ENCODE data around the gene MAGEB1.

DNA sequence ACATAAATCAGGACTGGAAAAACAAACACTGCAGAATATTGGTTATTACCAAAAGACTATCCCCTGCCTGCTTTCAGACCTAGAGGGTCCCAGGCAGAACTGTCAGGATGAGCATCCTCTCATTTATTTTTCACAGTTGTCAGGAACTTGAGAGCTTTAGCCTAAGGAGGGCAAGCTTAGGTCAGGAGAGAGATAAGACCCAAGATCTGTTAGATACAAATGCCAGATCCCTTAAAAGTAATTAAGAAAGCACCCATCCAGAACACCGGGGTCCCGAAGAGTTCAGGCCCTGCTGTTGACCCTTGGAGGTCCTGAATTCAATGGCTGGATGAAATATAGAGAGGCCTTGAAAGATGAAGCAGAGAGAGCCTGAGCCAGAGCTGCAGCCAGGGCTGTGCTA is 22.4 kb upstream of the MAGEB1 start:
- no peak for TF ChIP-seq PLRG1 (conservative IDR thresholded peaks at IDR 0.05)
- no peak for TF ChIP-seq POLR2AphosphoS5 (IDR thresholded peaks at IDR 0.05; ENCODE audit: low read depth, low read length)
- no peak for TF ChIP-seq REST (IDR thresholded peaks at IDR 0.05; ENCODE audit: borderline replicate concordance in 1 of 2, low read depth in 1 of 2, low read length in 2 of 2)
- TF ChIP-seq NFE2 (CRISPR knock-in tag; IDR thresholded peaks at IDR 0.05): no peak
- no peak for TF ChIP-seq EP300 (IDR thresholded peaks at IDR 0.05; ENCODE audit: low read depth in 2 of 2, low read length in 2 of 2)
- no peak for TF ChIP-seq EP300 (CRISPR knock-in tag; IDR thresholded peaks at IDR 0.05; ENCODE audit: borderline replicate concordance)
- TF ChIP-seq SKI (IDR thresholded peaks at IDR 0.05; ENCODE audit: partially characterized antibody): no peak
